ENCODE data around the gene VIM.

DNA sequence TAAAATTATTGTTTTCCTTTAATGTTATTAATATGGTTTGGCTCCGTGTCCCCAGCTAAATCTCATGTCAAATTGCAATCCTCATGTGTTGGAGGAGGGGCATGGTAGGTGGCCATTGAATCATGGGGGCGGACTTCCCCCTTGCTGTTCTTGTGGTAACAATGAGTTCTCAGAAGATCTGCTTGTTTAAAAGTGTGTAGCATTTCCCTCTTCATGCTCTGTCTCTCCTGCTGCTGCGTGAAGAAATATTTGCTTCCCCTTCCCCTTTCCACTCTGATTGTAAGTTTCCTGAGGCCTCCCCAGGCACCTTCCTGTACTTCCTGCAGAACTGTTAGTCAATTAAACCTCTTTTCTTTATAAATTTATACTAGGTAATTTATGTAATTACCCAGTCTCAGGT lies 27.5 kb downstream of the VIM start:
- TF ChIP-seq, protein P1, sequence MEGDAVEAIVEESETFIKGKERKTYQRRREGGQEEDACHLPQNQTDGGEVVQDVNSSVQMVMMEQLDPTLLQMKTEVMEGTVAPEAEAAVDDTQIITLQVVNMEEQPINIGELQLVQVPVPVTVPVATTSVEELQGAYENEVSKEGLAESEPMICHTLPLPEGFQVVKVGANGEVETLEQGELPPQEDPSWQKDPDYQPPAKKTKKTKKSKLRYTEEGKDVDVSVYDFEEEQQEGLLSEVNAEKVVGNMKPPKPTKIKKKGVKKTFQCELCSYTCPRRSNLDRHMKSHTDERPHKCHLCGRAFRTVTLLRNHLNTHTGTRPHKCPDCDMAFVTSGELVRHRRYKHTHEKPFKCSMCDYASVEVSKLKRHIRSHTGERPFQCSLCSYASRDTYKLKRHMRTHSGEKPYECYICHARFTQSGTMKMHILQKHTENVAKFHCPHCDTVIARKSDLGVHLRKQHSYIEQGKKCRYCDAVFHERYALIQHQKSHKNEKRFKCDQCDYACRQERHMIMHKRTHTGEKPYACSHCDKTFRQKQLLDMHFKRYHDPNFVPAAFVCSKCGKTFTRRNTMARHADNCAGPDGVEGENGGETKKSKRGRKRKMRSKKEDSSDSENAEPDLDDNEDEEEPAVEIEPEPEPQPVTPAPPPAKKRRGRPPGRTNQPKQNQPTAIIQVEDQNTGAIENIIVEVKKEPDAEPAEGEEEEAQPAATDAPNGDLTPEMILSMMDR (conservative IDR thresholded peaks at IDR 0.05; ENCODE audit: low read length) = no peak
- TF ChIP-seq EZH2phosphoT487 (IDR thresholded peaks at IDR 0.05; ENCODE audit: borderline replicate concordance) = no peak

All from Loucy (cell line).